HCT116 (cell line): ENCODE measurements around the gene ZPBP.

ENCODE experiments used
- EZH2 ChIP-seq: fragments of 200-600 bp; sonication (generic); IDR thresholded peaks from 2 replicates; pipeline ENCODE4 v1.6.1; 2017; ENCODE audit warnings: antibody characterized with exemption, mixed run types
- EZH2phosphoT487 ChIP-seq: fragments of 200-600 bp; IDR thresholded peaks from 2 replicates; pipeline ENCODE4 v1.6.1; 2018; ENCODE audit warnings: antibody characterized with exemption, borderline replicate concordance
- FOSL1 ChIP-seq: IDR thresholded peaks from 2 replicates; pipeline ENCODE4 v1.6.1; 2012; ENCODE audit warnings: low read depth
- JUND ChIP-seq: IDR thresholded peaks from 2 replicates; pipeline ENCODE4 v1.6.1; 2012
- POLR2A ChIP-seq: IDR thresholded peaks from 2 replicates; pipeline ENCODE4 v1.7.0; 2011; ENCODE audit warnings: borderline replicate concordance; ENCODE audit not compliant: insufficient read depth, insufficient read length; ENCODE audit errors: extremely low read depth
- POLR2AphosphoS5 ChIP-seq: IDR thresholded peaks from 2 replicates; pipeline ENCODE4 v1.6.1; 2011; ENCODE audit warnings: mild to moderate bottlenecking, low read depth, low read length, moderate library complexity
- RAD21 ChIP-seq: IDR thresholded peaks from 2 replicates; pipeline ENCODE4 v1.6.1; 2012; ENCODE audit warnings: low read depth, mild to moderate bottlenecking
- SP1 ChIP-seq: IDR thresholded peaks from 2 replicates; pipeline ENCODE4 v1.6.1; 2012; ENCODE audit warnings: low read depth
- SRF ChIP-seq: IDR thresholded peaks from 2 replicates; pipeline ENCODE4 v1.6.1; 2012; ENCODE audit warnings: low read depth
- ZFX ChIP-seq: fragments of 450-650 bp; IDR thresholded peaks from 2 replicates; pipeline ENCODE4 v1.6.1; 2017
- TF ChIP-seq, protein P1 (sequence below), 3 experiments: fragments of 200-600 bp in 1 of 3; sonication (generic) in 1 of 3; IDR thresholded peaks in 2 of 3; conservative IDR thresholded peaks in 1 of 3; 2 replicates each; pipeline ENCODE4 v1.5.1; 2012 to 2017; ENCODE audit warnings: low read depth in 2 of 3, low read length in 2 of 3, antibody characterized with exemption in 1 of 3, borderline replicate concordance in 1 of 3, control low read depth in 1 of 3, mild to moderate bottlenecking in 1 of 3, mixed read lengths in 1 of 3, mixed run types in 1 of 3, moderate library complexity in 1 of 3; ENCODE audit not compliant: insufficient read depth in 1 of 3
- TF ChIP-seq, protein P2 (sequence below): IDR thresholded peaks from 2 replicates; pipeline ENCODE4 v1.6.1; 2012; ENCODE audit warnings: low read depth
- TF ChIP-seq, protein P3 (sequence below): IDR thresholded peaks from 2 replicates; pipeline ENCODE4 v1.6.1; 2012
- TF ChIP-seq, protein P4 (sequence below): IDR thresholded peaks from 2 replicates; pipeline ENCODE4 v1.6.1; 2012

DNA sequence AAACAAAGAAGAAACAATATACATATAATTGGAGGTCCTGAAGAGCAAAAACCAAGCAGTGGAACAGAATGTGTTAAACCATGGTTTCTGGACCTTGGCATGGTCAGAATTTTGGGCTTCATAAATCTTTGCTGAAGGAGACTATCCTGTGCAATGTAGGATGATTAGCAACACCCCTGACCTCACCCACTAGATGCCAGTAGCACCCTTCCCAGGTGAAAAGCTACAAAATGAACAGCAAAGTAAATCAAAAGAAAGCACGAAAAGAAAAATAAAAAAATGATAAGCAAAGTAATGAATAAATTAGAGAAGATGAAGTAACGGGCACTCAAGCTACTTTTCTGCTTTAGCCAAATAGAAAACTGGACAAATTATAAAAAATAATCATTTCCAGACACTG is 19.2 kb upstream of the ZPBP start:
- TF ChIP-seq, protein P1, sequence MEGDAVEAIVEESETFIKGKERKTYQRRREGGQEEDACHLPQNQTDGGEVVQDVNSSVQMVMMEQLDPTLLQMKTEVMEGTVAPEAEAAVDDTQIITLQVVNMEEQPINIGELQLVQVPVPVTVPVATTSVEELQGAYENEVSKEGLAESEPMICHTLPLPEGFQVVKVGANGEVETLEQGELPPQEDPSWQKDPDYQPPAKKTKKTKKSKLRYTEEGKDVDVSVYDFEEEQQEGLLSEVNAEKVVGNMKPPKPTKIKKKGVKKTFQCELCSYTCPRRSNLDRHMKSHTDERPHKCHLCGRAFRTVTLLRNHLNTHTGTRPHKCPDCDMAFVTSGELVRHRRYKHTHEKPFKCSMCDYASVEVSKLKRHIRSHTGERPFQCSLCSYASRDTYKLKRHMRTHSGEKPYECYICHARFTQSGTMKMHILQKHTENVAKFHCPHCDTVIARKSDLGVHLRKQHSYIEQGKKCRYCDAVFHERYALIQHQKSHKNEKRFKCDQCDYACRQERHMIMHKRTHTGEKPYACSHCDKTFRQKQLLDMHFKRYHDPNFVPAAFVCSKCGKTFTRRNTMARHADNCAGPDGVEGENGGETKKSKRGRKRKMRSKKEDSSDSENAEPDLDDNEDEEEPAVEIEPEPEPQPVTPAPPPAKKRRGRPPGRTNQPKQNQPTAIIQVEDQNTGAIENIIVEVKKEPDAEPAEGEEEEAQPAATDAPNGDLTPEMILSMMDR (IDR thresholded peaks at IDR 0.05 in 2 of 3, conservative IDR thresholded peaks at IDR 0.05 in 1 of 3; ENCODE audit: borderline replicate concordance in 1 of 3, insufficient read depth in 1 of 3, low read depth in 2 of 3, low read length in 2 of 3), result no peak
- TF ChIP-seq SRF, result no peak
- TF ChIP-seq EZH2, result no peak
- TF ChIP-seq, protein P2, sequence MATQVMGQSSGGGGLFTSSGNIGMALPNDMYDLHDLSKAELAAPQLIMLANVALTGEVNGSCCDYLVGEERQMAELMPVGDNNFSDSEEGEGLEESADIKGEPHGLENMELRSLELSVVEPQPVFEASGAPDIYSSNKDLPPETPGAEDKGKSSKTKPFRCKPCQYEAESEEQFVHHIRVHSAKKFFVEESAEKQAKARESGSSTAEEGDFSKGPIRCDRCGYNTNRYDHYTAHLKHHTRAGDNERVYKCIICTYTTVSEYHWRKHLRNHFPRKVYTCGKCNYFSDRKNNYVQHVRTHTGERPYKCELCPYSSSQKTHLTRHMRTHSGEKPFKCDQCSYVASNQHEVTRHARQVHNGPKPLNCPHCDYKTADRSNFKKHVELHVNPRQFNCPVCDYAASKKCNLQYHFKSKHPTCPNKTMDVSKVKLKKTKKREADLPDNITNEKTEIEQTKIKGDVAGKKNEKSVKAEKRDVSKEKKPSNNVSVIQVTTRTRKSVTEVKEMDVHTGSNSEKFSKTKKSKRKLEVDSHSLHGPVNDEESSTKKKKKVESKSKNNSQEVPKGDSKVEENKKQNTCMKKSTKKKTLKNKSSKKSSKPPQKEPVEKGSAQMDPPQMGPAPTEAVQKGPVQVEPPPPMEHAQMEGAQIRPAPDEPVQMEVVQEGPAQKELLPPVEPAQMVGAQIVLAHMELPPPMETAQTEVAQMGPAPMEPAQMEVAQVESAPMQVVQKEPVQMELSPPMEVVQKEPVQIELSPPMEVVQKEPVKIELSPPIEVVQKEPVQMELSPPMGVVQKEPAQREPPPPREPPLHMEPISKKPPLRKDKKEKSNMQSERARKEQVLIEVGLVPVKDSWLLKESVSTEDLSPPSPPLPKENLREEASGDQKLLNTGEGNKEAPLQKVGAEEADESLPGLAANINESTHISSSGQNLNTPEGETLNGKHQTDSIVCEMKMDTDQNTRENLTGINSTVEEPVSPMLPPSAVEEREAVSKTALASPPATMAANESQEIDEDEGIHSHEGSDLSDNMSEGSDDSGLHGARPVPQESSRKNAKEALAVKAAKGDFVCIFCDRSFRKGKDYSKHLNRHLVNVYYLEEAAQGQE, result no peak
- no peak for TF ChIP-seq JUND
- TF ChIP-seq POLR2AphosphoS5, result no peak
- no peak for TF ChIP-seq RAD21
- TF ChIP-seq, protein P3, sequence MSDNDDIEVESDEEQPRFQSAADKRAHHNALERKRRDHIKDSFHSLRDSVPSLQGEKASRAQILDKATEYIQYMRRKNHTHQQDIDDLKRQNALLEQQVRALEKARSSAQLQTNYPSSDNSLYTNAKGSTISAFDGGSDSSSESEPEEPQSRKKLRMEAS, result no peak
- no peak for TF ChIP-seq SP1
- no peak for TF ChIP-seq EZH2phosphoT487
- TF ChIP-seq FOSL1, result no peak
- no peak for TF ChIP-seq ZFX
- no peak for TF ChIP-seq POLR2A
- TF ChIP-seq, protein P4, sequence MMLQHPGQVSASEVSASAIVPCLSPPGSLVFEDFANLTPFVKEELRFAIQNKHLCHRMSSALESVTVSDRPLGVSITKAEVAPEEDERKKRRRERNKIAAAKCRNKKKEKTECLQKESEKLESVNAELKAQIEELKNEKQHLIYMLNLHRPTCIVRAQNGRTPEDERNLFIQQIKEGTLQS, result no peak
